ENCODE data around the gene LACTBL1. TPM values are rescaled to one million over a fixed set of nuclear protein-coding genes. Genes with fewer than 3 reads are reported as not detected.

The LACTBL1 gene
- total RNA-seq, 2 donors from 2014 or later, result not detected

DNA sequence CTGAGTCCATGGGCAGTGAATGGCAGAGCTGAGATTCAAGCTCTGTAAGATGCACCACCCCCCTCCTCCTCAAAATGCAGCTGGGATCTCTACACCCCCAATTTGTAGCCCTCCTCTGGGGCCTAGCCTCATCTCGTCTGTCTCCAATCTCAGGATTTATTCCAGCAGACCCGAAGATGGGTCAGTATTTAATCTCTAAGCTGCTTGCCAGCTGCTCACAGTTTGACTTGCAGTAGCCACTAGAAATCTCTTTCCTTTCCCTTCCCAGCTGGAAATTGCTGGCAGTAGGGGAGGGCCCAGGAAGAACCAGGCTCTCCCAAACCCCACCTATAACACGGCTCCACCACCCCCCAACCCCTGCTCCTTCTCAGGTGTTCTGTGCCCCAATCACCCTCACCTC, 1.5 kb downstream of the LACTBL1 start:
- H3K9me3 ChIP-seq, result no peaks in the 10 kb centered on the region
- no peaks in the 10 kb centered on the region for H3K36me3 ChIP-seq
- H3K27me3 ChIP-seq, result no peaks in the 10 kb centered on the region
- H3K9ac ChIP-seq (ENCODE audit: low read depth in 2 of 2, low read length in 2 of 2), result no peak overlapping the region
- TF ChIP-seq, protein P1, sequence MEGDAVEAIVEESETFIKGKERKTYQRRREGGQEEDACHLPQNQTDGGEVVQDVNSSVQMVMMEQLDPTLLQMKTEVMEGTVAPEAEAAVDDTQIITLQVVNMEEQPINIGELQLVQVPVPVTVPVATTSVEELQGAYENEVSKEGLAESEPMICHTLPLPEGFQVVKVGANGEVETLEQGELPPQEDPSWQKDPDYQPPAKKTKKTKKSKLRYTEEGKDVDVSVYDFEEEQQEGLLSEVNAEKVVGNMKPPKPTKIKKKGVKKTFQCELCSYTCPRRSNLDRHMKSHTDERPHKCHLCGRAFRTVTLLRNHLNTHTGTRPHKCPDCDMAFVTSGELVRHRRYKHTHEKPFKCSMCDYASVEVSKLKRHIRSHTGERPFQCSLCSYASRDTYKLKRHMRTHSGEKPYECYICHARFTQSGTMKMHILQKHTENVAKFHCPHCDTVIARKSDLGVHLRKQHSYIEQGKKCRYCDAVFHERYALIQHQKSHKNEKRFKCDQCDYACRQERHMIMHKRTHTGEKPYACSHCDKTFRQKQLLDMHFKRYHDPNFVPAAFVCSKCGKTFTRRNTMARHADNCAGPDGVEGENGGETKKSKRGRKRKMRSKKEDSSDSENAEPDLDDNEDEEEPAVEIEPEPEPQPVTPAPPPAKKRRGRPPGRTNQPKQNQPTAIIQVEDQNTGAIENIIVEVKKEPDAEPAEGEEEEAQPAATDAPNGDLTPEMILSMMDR (IDR thresholded peaks at IDR 0.05), result no peak
- H3K4me1 ChIP-seq, result no peaks in the 10 kb centered on the region
- no peak overlapping the region for H3K27ac ChIP-seq
- intact Hi-C loops (cut with DNase I), result loop anchor here (10.0 kb wide), 1 partner anchor 124 kb away; no protein-coding TSS in a partner anchor
- H3K4me3 ChIP-seq, result no peak overlapping the region
- DNase-seq, result no peak

DNA sequence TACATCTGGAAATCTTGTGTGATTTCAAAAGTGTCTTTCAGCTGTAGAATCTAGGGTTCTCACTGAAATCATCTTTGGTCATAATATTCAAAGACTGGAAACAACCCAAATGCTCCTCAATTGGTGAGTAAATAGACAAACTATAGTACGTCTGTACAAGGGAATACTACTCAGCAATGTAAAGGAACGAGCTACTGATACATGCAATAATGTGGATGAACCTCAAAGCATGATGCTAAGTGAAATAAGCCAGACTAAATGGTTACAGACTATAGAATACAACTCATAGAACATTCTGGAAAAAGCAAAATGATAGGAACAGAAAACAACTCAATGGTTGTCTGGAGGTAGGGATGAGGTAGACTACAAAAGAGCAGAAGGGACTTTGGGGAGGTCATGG, 2.6 kb downstream of the LACTBL1 start:
- Histone ChIP-seq H3K4me1 (no peaks in the 10 kb centered on the region), H3K36me3 (no peaks in the 10 kb centered on the region), H3K9ac (ENCODE audit: low read depth in 2 of 2, low read length in 2 of 2) (no peak overlapping the region), H3K9me3 (no peaks in the 10 kb centered on the region), H3K4me3 (no peak overlapping the region), H3K27me3 (no peaks in the 10 kb centered on the region), H3K27ac (no peak overlapping the region)
- TF ChIP-seq, protein P1 (IDR thresholded peaks at IDR 0.05), result no peak
- DNase-seq, result no peak
- intact Hi-C loops (cut with DNase I), result loop anchor here (10.0 kb wide), 1 partner anchor 125 kb away; no protein-coding TSS in a partner anchor

- intact Hi-C loops (cut with DNase I), result loop anchor here (10.0 kb wide), 1 partner anchor 305 kb away; no protein-coding TSS in a partner anchor
- Histone ChIP-seq H3K4me1 (no peaks in the 10 kb centered on the region), H3K4me3 (no peak overlapping the region), H3K36me3 (no peaks in the 10 kb centered on the region), H3K9ac (ENCODE audit: low read depth in 2 of 2, low read length in 2 of 2) (no peak overlapping the region), H3K27ac (no peak overlapping the region), H3K9me3 (no peaks in the 10 kb centered on the region), H3K27me3 (no peaks in the 10 kb centered on the region)
- DNase-seq, result peak; percentile 60
- TF ChIP-seq, protein P1 (IDR thresholded peaks at IDR 0.05), result no peak
These were observed 3.4 kb downstream of the LACTBL1 start for GRCh38 chr1:22969304-22969709.

- no peak overlapping the region for H3K4me3 ChIP-seq
- no peaks in the 10 kb centered on the region for H3K27me3 ChIP-seq
- no peaks in the 10 kb centered on the region for H3K9me3 ChIP-seq
- H3K27ac ChIP-seq, result no peak overlapping the region
- intact Hi-C loops (cut with DNase I), result loop anchor here (10.0 kb wide), 1 partner anchor 303 kb away; no protein-coding TSS in a partner anchor
- H3K9ac ChIP-seq (ENCODE audit: low read depth in 2 of 2, low read length in 2 of 2), result no peak overlapping the region
- H3K4me1 ChIP-seq, result no peaks in the 10 kb centered on the region
- DNase-seq, result no peak
- no peaks in the 10 kb centered on the region for H3K36me3 ChIP-seq
- TF ChIP-seq, protein P1 (IDR thresholded peaks at IDR 0.05), result no peak
These were observed 4.8 kb downstream of the LACTBL1 start for GRCh38 chr1:22967833-22968232.

- Histone ChIP-seq H3K9me3 (no peaks in the 10 kb centered on the region), H3K4me1 (no peaks in the 10 kb centered on the region), H3K4me3 (no peak overlapping the region), H3K27me3 (no peaks in the 10 kb centered on the region), H3K27ac (no peak overlapping the region), H3K9ac (ENCODE audit: low read depth in 2 of 2, low read length in 2 of 2) (no peak overlapping the region), H3K36me3 (no peaks in the 10 kb centered on the region)
- TF ChIP-seq, protein P1 (IDR thresholded peaks at IDR 0.05), result no peak
- intact Hi-C loops (cut with DNase I), result loop anchor here (10.0 kb wide), 1 partner anchor 302 kb away; no protein-coding TSS in a partner anchor
- no peak for DNase-seq
These were observed 6.4 kb downstream of the LACTBL1 start for GRCh38 chr1:22966309-22966708.

Measured in colonic mucosa (tissue), 4 donors.